Endodermal cell (in vitro differentiated cells): ENCODE data around the gene CLSTN2. TPM values are rescaled to one million over a fixed set of nuclear protein-coding genes. Genes with fewer than 3 reads are reported as not detected.

Experiments used
- DNase-seq: peaks from one replicate; pipeline ENCODE4 v3.0.0-alpha.2; 2017
- H3K27ac ChIP-seq: 2 replicates; pipeline ENCODE4 v1.5.1; 2013; ENCODE audit warnings: mild to moderate bottlenecking, low read depth, low read length, moderate library complexity
- H3K27me3 ChIP-seq: 2 replicates; pipeline ENCODE4 v1.6.1; 2013; ENCODE audit warnings: mild to moderate bottlenecking, low read length, moderate library complexity; ENCODE audit not compliant: insufficient read depth, control insufficient read depth, poor library complexity, severe bottlenecking
- H3K36me3 ChIP-seq: 2 replicates; pipeline ENCODE4 v1.7.0; 2013; ENCODE audit warnings: mild to moderate bottlenecking, low read length, moderate library complexity; ENCODE audit not compliant: control insufficient read depth, insufficient read depth
- H3K4me1 ChIP-seq: one replicate; pipeline ENCODE4 v1.7.0; 2013; ENCODE audit warnings: low read length; ENCODE audit not compliant: control insufficient read depth, insufficient read depth
- H3K4me3 ChIP-seq: 2 replicates; pipeline ENCODE4 v1.5.1; 2013; ENCODE audit warnings: mild to moderate bottlenecking, low read length, moderate library complexity
- H3K9ac ChIP-seq: 2 replicates; pipeline ENCODE4 v1.6.1; 2013; ENCODE audit warnings: mild to moderate bottlenecking, low read length, moderate library complexity; ENCODE audit not compliant: poor library complexity, severe bottlenecking; ENCODE audit errors: extremely low read depth
- H3K9me3 ChIP-seq: 2 replicates; pipeline ENCODE4 v1.6.1; 2013; ENCODE audit warnings: mild to moderate bottlenecking, low read length, moderate library complexity; ENCODE audit not compliant: control insufficient read depth
- H3K27ac Mint-ChIP-seq: 2 replicates; pipeline ENCODE4 v1.8.0; 2020; ENCODE audit warnings: mixed read lengths
- H3K27me3 Mint-ChIP-seq: 2 replicates; pipeline ENCODE4 v1.8.0; 2021; ENCODE audit warnings: mild to moderate bottlenecking, mixed read lengths; ENCODE audit not compliant: insufficient read depth
- H3K36me3 Mint-ChIP-seq: 2 replicates; pipeline ENCODE4 v1.8.0; 2020; ENCODE audit warnings: low read depth, mixed read lengths
- H3K4me1 Mint-ChIP-seq: 2 replicates; pipeline ENCODE4 v1.8.0; 2020; ENCODE audit warnings: mixed read lengths
- H3K4me3 Mint-ChIP-seq: 2 replicates; pipeline ENCODE4 v1.8.0; 2020; ENCODE audit warnings: mild to moderate bottlenecking, moderate library complexity, mixed read lengths
- H3K9me3 Mint-ChIP-seq: 2 replicates; pipeline ENCODE4 v1.8.0; 2020; ENCODE audit warnings: mild to moderate bottlenecking, mixed read lengths
- WGBS, 2 experiments: methylation state at CpG; one replicate each; pipeline versions ENCODE4 v1.1.5 to v1.1.7; 2013; ENCODE audit warnings: missing lambda C conversion rate in 2 of 2, mixed read lengths in 1 of 2; ENCODE audit not compliant: insufficient coverage in 1 of 2, insufficient read length in 1 of 2; 5-methylcytosine and 5-hydroxymethylcytosine counted together
- total RNA-seq, 2 donors: library from RNA; stranded (reverse); fragmentation: NEBNext Ultra II Directional in 1 of 2; extraction: Animal tissue kit (Norgen Biotek cat#: 25700) in 1 of 2; gene quantifications; 2 replicates in 1 of 2; 3 replicates in 1 of 2; pipeline ENCODE4 v1.2.1, GENCODE V29; 2021
- TF ChIP-seq, protein P1 (sequence below): fragments of 200-600 bp; sonication (generic); conservative IDR thresholded peaks from 2 replicates; pipeline ENCODE4 v1.5.0; 2021; ENCODE audit warnings: antibody characterized with exemption, mild to moderate bottlenecking

CLSTN2 gene
- total RNA-seq, 2 donors from 2014 or later, result 0.13 to 0.42 TPM

DNA sequence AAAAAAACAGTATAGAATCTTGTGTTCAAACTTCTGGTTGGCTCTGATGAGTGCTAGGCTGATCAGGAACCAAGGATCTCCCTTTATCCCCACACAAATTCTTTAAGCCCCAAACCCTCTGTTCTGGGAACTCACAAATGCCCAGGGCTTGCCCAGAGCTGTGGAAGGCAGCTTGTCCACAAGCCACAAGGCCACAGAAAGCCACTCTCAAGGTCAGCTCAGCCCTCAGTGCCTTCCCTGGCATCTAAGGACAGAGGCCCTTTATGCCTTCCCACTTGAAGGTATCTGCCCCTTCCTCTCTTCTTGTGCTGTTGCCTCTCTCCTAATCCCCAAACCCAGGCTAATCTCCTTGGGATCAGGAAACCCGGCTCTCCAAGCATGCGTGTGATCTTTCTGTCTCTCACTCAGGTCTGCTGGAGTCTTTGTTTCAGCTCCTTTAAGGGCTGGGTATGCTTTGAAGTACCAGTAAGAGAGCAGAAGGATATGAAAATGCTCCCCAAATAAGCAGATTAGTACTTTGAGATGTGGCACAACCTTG lies 597.9 kb downstream of the CLSTN2 start:
- Mint-ChIP-seq H3K27me3 (no peaks in the 10 kb centered on the region), H3K4me3 (no peak overlapping the region), H3K27ac (no peak overlapping the region), H3K9me3 (no peaks in the 10 kb centered on the region), H3K36me3 (no peaks in the 10 kb centered on the region), H3K4me1 (peaks cover 10% of the 10 kb centered on the region)
- Histone ChIP-seq H3K9me3 (no peaks in the 10 kb centered on the region), H3K27me3 (no peaks in the 10 kb centered on the region), H3K4me1 (peaks cover 4% of the 10 kb centered on the region), H3K36me3 (no peaks in the 10 kb centered on the region), H3K27ac (no peak overlapping the region), H3K9ac (no peak overlapping the region), H3K4me3 (no peak overlapping the region)
- 67 to 76% methylated on average over 1 to 2 of the region's 2 CpGs for WGBS, 2 experiments
- TF ChIP-seq, protein P1, sequence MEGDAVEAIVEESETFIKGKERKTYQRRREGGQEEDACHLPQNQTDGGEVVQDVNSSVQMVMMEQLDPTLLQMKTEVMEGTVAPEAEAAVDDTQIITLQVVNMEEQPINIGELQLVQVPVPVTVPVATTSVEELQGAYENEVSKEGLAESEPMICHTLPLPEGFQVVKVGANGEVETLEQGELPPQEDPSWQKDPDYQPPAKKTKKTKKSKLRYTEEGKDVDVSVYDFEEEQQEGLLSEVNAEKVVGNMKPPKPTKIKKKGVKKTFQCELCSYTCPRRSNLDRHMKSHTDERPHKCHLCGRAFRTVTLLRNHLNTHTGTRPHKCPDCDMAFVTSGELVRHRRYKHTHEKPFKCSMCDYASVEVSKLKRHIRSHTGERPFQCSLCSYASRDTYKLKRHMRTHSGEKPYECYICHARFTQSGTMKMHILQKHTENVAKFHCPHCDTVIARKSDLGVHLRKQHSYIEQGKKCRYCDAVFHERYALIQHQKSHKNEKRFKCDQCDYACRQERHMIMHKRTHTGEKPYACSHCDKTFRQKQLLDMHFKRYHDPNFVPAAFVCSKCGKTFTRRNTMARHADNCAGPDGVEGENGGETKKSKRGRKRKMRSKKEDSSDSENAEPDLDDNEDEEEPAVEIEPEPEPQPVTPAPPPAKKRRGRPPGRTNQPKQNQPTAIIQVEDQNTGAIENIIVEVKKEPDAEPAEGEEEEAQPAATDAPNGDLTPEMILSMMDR, result no peak
- no peak for DNase-seq

DNA sequence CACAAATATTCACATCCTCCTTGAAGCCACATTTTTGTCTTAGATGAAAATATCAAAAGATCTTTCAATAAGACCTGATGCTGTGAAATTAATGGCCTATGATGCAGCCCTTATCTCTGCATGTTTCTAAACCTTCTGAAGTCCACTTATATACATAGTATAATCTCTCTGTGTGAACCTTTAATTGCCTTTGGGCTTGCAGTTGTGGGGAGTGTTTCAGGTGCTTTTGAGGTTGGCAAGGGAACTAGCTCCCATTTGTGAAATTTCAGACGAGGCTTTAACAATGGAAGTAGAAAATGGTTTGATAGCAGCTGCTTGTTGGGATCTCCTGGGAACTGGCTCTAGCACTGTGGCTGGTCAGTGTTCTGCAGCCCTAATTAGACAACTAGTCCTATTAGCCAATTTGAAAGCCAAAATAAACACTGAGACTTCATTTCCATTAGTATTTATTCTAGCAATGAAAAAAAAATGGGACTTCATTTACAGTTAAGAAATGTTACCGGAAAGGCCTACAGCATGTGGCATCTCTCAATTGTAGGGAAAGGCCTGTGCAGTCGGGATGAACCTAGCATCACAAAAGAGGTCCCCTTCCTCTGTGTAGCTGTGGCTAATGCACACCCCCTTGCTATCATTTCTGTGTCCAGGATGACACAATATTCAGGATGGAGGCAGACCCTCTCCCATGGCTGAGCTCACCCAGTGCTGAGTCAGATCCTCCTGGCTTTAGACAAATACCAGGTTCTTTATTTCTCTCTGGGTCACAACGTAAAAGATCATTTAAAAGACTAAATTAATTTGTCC lies 602.1 kb downstream of the CLSTN2 start:
- no peak overlapping the region for H3K4me3 Mint-ChIP-seq
- H3K27ac ChIP-seq, result no peak overlapping the region
- H3K9ac ChIP-seq, result no peak overlapping the region
- no peak overlapping the region for H3K4me3 ChIP-seq
- H3K27ac Mint-ChIP-seq, result no peak overlapping the region
- H3K36me3 ChIP-seq, result no peaks in the 10 kb centered on the region
- H3K9me3 ChIP-seq, result no peaks in the 10 kb centered on the region
- 95 to 96% methylated on average over 3 to 4 of the region's 4 CpGs for WGBS, 2 experiments
- peaks cover 2% of the 10 kb centered on the region for H3K27me3 Mint-ChIP-seq
- no peaks in the 10 kb centered on the region for H3K9me3 Mint-ChIP-seq
- peaks cover 10% of the 10 kb centered on the region for H3K4me1 Mint-ChIP-seq
- TF ChIP-seq, protein P1, result no peak
- H3K4me1 ChIP-seq, result peaks cover 4% of the 10 kb centered on the region
- no peaks in the 10 kb centered on the region for H3K36me3 Mint-ChIP-seq
- DNase-seq, result no peak
- peaks cover 3% of the 10 kb centered on the region for H3K27me3 ChIP-seq

DNA sequence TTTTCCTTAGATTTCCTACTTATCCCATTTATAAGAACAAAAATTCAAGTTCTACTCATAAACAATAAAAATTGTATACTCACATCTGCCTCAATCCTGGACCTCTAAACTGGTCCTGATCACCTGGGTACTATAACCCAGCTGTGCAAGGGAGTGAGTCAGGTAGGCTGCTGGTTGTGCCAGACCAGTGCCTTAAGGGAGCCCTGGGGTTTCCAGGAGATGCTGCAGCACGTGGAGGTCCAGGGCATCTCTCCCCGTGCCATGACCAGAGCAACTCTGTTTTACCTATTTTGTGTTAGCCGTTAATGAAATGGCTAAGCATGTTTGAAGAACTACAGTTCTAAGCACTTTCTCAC lies 602.7 kb downstream of the CLSTN2 start:
- no peak overlapping the region for H3K9ac ChIP-seq
- 88 to 100% methylated on average over 2 to 3 of the region's 3 CpGs for WGBS, 2 experiments
- no peak overlapping the region for H3K4me3 ChIP-seq
- H3K4me3 Mint-ChIP-seq, result no peak overlapping the region
- no peaks in the 10 kb centered on the region for H3K36me3 Mint-ChIP-seq
- no peak for DNase-seq
- peaks cover 8% of the 10 kb centered on the region for H3K4me1 Mint-ChIP-seq
- no peaks in the 10 kb centered on the region for H3K9me3 Mint-ChIP-seq
- H3K27me3 ChIP-seq, result peaks cover 3% of the 10 kb centered on the region
- H3K9me3 ChIP-seq, result no peaks in the 10 kb centered on the region
- no peaks in the 10 kb centered on the region for H3K36me3 ChIP-seq
- no peak overlapping the region for H3K27ac Mint-ChIP-seq
- TF ChIP-seq, protein P1, result no peak
- H3K27me3 Mint-ChIP-seq, result peaks cover 2% of the 10 kb centered on the region
- no peak overlapping the region for H3K27ac ChIP-seq
- H3K4me1 ChIP-seq, result peaks cover 4% of the 10 kb centered on the region
